GM18498 (cell line): ENCODE data around the gene ARMC3.
A peak's percentile ranks its signal among the peaks of the same experiment; 100 is the strongest.
"Not testable (repeated sequence)": the region's sequence is repeated elsewhere in the genome, so short reads cannot be mapped to it uniquely, and the experiment has no call there.

Source experiments
- ATAC-seq: cut with Tn5 transposase; IDR thresholded peaks from one replicate; pipeline ENCODE4 v1.9.1; 2021; ENCODE audit warnings: mild to moderate bottlenecking, moderate library complexity; ENCODE audit not compliant: unreplicated experiment

Gene ARMC3, protein sequence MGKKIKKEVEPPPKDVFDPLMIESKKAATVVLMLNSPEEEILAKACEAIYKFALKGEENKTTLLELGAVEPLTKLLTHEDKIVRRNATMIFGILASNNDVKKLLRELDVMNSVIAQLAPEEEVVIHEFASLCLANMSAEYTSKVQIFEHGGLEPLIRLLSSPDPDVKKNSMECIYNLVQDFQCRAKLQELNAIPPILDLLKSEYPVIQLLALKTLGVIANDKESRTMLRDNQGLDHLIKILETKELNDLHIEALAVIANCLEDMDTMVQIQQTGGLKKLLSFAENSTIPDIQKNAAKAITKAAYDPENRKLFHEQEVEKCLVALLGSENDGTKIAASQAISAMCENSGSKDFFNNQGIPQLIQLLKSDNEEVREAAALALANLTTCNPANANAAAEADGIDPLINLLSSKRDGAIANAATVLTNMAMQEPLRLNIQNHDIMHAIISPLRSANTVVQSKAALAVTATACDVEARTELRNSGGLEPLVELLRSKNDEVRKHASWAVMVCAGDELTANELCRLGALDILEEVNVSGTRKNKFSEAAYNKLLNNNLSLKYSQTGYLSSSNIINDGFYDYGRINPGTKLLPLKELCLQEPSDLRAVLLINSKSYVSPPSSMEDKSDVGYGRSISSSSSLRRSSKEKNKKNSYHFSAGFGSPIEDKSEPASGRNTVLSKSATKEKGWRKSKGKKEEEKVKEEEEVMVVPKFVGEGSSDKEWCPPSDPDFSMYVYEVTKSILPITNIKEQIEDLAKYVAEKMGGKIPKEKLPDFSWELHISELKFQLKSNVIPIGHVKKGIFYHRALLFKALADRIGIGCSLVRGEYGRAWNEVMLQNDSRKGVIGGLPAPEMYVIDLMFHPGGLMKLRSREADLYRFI

DNA sequence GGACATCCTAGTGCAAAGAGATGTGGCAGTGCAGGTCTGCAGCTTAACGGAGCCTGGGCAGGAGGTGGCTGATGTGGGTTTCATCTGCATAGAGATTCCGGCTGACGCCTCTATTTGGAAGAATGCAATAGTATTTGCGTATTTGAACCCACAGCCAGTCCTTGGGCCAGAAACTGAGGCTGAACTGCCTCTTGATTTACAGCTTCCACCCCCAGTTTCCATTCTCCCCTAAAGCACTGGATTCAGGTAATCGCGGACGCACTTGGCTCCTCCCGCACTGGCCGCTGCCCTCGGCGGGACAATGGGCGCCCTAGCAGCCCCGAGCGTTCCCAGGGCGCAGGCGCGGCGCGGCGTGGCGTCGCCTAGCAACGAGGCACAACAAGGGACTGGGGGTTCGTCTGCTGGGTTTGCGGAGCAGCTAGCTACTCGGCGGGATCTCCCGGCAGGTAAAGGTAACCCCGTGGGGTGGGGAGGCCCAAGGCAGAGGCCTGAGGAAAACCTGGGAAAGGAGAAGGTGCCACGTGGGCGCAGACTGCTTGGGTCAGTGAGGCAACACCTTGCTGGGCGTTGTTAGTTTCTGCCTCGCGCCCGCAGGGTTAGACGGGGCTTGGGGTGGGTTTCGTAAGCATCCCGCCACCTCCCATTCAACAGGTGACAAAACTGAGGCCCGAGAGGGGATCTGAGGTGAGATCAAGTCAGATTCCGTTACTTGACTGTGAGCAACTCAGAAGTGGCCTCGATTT, at the start of gene ARMC3:
ARMC3 (plus strand) TSS at position 393 of the 743 bp plus-strand sequence. CDS start 3,944 bp downstream, outside the sequence.
- ATAC-seq: peak; percentile 85

DNA sequence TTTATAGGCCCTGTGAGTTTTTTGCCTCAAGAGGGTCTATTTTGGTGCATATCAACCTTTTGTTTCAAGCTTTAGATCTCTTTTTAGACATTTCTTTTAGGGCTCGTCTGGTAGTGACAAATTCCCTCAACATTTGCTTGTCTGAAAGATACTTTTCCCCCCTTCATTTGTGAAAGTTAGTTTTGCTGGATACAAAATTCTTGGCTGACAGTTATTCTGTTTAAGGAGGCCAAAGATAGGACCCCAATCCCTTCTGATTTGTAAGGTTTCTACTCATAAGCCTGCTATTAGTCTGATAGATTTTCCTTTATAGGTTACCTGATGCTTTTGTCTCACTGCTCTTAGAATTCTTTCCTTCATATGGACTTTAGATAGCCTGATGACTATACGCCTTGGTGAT, 36.1 kb upstream of the ARMC3 start:
- ATAC-seq: no peak

DNA sequence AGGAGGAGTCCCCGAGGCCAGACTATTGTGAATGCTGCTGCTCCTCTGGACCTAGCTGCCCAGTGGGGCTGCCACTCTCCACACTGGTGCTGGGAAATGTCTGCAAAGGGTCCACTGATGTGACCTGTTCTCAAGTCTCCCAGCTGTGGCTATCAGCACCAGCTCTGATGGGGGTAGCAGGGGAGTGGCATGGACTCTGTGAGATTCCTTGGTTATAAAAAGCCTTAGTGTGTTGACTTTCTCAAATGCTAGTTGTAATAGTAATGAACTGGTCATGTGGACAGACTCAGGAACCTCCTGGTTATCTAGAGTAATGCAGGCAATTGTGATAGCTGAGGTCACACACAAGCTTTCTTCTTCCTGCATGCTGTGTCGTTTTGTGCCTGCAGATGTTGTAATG, 34.1 kb upstream of the ARMC3 start:
- no peak for ATAC-seq

DNA sequence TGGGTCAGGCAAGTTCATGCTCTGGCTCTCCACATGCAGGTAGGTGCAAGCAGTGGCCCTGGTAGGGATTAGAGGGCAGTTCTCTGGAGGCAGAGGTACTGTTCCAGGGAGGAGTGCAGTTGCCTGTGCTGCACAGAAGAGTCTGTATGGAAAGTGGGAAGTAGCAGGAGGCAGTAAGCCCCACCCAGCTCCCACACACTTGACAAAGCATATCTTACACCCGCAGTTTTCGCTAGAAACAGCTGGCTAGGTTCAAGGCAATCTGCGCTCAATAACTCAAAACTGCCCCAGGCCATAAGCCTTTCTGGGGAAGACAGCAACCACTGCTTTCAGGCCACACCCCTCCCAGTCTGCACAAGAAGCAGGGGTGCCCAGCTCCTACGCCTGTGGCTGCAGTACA, 33.1 kb upstream of the ARMC3 start:
- ATAC-seq: no peak

DNA sequence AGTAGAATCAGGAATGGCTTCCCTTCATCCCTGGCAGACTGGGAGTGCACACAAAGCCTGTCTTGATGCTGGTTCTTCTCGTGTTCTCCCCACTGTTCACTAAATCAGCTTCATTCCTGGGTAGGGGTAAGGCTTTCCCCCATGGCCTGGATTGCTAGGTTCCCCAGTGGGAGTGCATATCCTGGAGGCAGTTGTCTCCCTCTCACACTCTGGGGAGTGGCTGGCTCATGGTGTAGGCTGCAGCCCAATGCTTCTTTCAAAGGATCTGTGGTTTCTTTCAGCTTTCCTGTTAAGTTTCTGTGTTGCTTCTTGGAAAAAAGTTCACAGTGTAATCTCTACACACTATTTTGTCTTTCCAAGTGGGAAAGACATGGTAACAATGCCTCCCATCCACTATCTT, 32.6 kb upstream of the ARMC3 start:
- no peak for ATAC-seq

DNA sequence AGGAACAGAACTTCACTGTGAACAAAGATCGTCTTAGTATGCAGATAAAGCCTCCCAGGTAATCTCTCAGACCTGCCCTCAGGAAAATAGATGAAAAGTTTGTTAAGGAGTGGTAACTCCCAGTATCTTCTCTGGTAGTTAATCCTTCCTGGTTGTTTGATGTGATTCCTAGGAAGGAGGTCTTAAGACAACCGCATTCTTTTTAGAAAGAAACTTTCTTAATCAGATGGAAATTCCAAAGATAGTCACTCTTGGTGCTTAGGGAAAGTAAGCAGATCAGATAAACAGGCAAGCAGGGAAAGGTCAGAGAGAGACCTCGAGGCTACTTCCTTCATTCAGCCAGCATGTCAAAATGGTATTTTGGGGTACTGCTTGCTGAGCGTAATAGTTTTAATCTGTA, 30.5 kb upstream of the ARMC3 start:
- no peak for ATAC-seq

DNA sequence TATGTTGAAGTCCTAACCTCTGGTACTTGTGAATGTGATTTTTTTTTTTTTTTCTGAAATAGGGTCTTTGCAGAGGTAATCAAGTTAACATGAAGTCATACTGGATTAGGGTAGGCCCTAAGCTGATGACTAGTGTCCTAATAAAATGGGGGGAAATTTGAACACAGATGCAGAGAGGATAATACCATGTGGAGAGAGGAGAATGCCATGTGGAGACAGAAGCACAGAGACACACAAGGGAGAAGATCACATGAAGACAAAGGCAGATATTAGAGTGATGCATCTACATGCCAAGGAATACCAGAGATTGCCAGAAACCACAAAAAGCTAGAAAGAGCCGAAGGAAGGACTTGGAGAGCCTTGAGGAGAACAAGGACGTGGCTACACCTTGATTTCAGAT, 28.5 kb upstream of the ARMC3 start:
- ATAC-seq: no peak

DNA sequence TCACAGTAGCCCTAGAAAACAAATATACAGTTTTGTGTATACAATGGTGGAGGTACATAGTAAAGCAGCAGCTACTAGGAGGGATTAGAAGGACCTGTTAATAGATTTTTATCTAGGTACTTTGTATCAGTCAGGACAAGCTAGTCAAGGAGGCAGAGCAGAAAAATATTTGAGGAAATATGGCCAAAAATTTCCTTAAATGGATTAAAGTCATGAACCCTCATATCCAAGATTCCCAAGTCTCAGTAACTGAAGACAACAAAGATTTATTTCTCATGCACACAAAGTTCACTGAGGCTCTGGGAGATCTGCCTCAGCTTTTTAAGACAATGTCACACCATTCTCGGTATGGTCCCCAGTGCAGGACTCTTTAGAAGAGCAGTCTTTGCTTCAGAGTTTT, 28.1 kb upstream of the ARMC3 start:
- no peak for ATAC-seq

DNA sequence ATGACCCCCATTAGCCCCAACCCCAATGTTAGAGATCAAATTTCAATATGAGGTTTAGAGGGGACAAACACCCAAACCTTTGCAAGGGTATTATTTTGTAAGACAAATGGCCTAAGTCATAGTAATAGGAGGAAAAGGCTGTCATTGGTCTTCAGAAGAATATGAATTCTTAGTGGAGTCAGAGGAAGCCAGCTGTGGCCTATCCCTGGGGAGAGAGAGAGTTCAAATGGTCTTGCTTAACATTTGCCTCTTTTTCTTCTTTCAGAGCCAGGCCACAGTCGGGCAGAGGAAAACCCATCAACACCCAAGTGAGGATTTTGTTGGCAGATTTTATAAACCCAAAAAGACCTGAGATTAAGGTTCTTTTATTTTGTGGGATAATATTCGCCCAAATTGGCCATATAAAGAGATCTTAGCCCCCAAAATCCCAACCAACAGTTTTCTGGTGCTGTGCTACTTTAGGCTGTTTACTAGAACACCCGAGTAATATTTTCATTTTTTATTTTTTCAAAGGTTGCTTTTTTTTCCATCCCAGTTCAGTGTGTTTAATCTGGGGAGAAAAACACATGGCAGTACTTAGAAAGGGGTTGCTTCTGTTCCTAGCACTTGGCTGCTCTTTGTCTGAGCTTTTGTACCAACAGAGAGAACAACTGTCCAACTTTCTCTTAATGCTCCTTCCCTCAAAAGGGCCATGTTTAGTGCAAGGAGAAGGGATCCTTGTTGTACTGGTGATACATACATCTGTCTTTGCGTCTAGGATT, 26.8 kb upstream of the ARMC3 start:
- ATAC-seq: no peak

DNA sequence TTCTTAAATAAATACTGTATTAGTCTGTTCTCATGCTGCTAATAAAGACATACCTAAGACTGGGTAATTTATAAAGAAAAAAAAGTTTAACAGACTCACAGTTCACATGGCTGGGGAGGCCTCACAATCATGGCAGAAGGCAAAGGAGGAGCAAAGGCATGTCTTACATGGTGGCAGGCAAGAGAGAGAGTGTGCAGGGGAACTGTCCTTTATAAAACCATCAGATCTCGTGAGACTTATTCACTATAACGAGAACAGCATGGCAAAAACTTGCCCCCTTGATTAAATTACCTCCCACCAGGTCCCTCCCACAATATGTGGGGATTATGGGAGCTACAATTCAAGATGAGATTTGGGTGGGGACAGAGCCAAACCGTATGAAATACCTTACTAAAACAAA, 25.7 kb upstream of the ARMC3 start:
- not testable (repeated sequence) for ATAC-seq

DNA sequence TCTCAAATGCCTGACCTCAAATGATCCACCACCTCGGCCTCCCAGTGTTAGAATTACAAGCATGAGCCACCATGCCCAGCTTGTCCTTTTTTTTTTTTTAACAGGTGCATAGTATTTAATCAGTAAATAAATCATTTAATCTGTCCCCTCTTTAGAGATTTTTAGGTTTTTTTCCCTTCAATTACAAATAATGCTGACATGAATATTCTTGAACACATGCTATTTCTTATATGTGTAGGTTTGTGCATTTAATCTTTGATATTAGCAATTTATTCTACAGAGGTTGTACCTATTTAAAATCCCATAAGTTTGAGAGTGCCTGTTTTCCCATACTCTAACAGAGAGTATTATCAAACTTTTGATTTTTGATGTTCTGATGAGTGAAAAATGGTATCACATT, 24.2 kb upstream of the ARMC3 start:
- no peak for ATAC-seq

DNA sequence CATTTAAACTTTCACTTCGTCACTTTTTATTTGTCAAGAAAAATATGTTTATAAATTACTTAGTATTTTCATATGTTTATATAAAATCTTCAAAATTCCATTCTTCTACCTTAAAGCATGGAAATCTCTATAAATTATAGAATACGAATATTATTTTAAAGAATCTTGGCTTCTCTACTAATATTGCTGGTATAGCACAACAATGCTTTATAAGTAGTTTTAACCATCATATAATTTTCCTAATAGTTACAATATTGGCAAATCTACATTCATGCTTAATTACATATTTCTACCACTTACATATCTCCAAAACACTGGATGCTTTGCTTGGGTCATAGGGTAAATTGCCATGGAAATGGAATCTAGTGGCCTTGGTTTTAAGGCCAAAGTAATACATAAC, 21.1 kb upstream of the ARMC3 start:
- no peak for ATAC-seq

DNA sequence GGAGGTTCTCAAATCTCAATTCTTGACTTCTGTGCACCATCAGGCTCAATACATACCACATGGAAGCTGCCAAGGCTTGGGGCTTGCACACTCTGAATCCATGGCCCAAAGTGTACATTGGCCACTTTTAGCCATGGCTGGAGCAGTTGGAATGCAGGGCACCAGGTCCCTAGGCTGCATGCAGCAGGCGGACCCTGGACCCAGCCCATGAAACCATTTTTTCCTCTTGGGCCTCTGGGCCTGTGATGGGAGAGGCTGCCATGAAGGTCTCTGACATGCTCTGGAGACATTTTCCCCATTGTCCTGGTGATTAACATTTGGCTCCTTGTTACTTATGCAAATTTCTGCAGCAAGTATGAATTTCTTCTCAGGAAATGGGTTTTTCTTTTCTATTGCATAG, 19.0 kb upstream of the ARMC3 start:
- ATAC-seq: no peak

DNA sequence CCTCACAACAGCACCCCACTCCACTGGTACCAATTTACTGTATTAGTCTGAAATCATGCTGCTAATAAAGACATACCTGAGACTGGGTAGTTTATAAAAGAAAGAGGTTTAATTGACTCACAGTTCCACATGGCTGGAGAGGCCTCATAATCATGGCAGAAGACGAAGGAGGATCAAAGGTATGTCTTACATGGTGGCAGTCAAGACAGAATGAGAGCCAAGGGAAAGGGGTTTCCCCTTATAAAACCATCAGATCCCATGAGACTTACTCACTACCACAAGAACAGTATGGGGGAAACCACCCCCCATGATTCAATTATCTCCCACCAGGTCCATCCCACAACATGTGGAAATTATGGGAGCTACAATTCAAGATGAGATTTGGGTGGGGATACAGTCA, 18.2 kb upstream of the ARMC3 start:
- not testable (repeated sequence) for ATAC-seq

DNA sequence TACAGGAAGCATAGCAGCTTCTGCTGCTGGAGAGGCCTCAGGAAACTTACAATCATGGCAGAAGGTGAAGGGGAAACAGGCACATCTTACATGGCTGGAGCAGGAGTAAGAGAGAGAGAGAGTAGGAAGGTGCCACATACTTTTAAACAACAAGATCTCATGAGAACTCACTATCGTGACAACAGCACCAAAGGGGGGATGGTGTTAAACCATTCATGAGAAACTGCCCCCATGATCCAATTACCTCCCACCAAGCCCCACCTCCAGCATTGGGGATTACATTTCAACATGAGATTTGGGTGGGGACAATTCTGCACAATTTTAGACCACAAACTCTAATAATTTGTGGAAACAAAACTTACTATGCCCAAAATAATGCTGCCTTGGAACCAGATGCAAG, 16.8 kb upstream of the ARMC3 start:
- ATAC-seq: no peak

DNA sequence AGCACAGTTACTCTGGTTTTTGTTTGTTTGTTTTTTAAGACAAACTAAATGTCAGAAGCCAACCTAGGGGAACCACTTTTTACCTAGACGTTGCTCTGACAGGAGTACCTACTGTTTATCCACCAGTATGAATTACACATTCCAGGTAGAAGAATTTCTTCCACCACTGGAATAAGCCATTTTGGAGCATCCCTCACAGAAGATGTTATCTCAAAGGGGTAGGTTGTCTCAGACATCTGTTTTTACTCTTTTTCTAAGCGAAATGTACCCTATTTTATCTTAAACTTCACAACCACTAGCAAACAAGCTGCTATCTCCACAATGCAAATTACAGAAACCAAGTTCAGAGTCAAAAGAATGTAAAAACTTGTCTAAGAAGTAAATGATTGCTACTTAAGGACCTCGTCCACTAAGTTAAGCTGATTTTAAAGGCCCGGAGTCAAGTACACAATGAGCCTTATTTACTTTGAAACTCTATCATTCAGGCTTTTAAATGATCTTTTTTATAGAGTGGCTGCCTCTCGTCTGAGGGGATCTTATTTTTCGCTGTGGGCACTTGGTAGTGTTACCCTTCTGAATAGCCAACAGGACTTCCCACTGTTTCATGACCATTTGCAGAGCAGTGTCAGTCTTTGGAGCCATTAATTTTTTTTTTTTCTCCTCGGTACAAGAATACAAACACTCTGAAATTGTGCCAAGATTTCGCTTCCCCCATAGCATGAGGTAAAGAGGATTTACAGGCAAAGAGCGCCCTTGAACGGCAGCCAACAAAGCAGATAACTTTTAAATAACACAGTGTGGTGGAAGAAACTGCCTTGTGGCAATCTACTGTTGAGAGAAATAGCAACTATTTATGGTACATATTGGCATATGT, 15.7 kb upstream of the ARMC3 start:
- no peak for ATAC-seq

DNA sequence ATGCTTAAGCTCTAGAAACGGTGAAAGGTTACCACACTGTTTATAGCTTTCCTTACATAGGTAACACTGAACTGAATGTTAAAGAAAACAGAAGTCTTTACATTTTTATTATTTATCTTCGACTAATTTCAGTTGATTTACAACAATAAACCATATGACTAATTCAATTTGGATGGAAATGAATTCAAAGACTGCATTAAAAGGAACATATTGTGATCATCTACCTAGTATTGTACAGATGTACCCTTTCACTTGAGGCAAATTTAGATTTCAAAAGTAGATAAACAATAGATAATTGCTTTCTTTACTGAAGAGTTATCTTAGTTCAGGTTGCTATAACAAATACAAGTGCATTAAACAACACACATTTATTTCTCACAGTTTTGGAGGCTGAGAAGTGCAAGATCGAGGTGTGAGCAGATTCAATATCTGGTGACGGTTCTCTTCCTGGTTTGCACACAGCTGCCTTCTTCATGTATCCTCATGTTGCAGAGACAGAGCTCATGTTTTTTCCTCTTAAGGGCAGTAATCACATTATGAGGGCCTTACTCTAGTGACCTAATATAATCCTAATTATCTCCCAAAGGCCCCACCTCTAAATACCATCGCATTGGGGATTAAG, 15.0 kb upstream of the ARMC3 start:
- ATAC-seq: no peak

DNA sequence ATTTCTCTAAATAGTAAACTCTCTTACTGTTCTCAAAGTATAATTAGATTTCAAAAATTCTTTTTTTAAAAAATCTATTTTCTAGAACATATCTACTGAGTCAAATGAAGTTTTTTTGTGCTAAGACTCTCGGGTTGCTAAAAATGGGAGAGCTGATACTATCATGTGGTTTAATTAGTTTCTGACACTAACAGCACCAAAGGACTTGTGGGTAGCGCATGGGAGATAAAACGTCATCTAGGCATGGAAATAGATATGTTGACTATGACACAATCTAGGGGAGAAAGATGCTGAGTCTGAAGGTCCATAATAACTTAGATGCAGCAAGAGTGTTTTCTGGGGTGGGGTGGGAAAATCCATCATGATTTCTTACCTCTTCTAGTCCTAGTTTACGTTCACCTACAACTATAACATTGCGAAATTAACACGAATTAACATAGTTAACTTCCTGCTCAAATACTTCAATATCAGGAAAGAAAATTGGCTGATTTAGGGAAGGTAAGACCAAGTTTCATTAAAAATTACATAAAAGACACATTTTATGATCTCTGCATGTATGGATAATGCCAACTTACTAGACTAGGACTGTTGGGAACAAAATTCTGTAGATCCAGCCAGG, 14.3 kb upstream of the ARMC3 start:
- ATAC-seq: no peak

DNA sequence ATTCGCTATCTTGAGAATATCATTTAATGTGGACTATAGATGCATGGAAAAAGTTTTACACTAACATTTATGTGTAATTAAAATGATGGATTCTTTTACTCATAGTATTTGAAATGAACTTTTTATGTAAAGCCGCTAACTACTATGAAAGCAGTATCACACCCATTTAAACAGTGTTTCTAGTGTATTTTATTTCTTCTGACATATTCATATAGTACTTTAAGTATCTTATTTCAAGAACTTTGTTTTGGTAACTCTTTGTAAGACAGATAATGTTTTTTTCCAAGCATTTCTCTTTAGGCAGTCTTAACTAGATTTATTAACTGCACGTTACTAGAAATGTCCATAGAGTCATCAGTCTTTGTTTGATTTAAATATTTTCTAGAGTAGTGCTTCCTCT, 12.5 kb upstream of the ARMC3 start:
- no peak for ATAC-seq
